BJ (cell line): ENCODE results near the gene B3GALT4. TPM values are rescaled to one million over a fixed set of nuclear protein-coding genes. Genes with fewer than 3 reads are reported as not detected.

ENCODE experiments used
- CTCF ChIA-PET: fragments of 350-600 bp; formaldehyde crosslinking; extraction: SDS; loops from one replicate; lab custom pipeline; 2021; ENCODE audit warnings: antibody characterized with exemption, inconsistent platforms; lab: Yijun Ruan, JAX
- POLR2A ChIA-PET: fragments of 300-600 bp; sonication (Branson Sonifier 250); formaldehyde crosslinking; extraction: SDS; loops from one replicate; lab custom pipeline; 2021; ENCODE audit warnings: antibody characterized with exemption; lab: Charles Lee
- DNase-seq: peaks from one replicate; pipeline ENCODE4 v3.0.0-alpha.2; 2011; ENCODE audit warnings: low read depth
- H3K27me3 ChIP-seq: 2 replicates; pipeline ENCODE4 v1.6.0; 2011; ENCODE audit warnings: low read length; ENCODE audit not compliant: control insufficient read depth, insufficient read depth
- H3K36me3 ChIP-seq: 2 replicates; pipeline ENCODE4 v1.5.1; 2011; ENCODE audit warnings: low read length; ENCODE audit not compliant: control insufficient read depth, insufficient read depth
- H3K4me3 ChIP-seq: 2 replicates; pipeline ENCODE4 v1.5.1; 2011; ENCODE audit warnings: low read depth, mild to moderate bottlenecking, control low read depth, low read length
- CTCF ChIP-seq: IDR thresholded peaks from 2 replicates; pipeline ENCODE4 v1.5.1; 2011; ENCODE audit warnings: low read depth, mild to moderate bottlenecking, control low read depth, inconsistent platforms, low read length, moderate library complexity; ENCODE audit not compliant: insufficient read depth
- polyA plus RNA-seq: library from polyadenylated mRNA; depleted of rRNA; stranded (reverse); fragments of >200 nt; gene quantifications from 2 replicates; pipeline ENCODE4 v1.2.3, GENCODE V29; 2011

B3GALT4 gene
- polyA plus RNA-seq, 1 experiment: 4.0 TPM

- no peak for TF ChIP-seq CTCF
- no peak for DNase-seq
- ChIA-PET POLR2A (no interaction called here), CTCF (no interaction called here)
- Histone ChIP-seq H3K27me3 (no peaks in the 10 kb centered on the region), H3K36me3 (peaks cover 21% of the 10 kb centered on the region), H3K4me3 (peak overlapping the region; percentile 18; the same call in 1 of the 2 replicates)
These were observed 43.0 kb downstream of the B3GALT4 start for GRCh38 chr6:33319939-33320314.

- no peak for TF ChIP-seq CTCF
- POLR2A ChIA-PET: interaction anchor here (0.6 kb wide), 1 partner anchor 450 kb away, joined by 3 read pairs; no protein-coding TSS in a partner anchor
- H3K27me3 ChIP-seq: no peaks in the 10 kb centered on the region
- H3K4me3 ChIP-seq: peak overlapping the region; percentile 22
- DNase-seq: peak; percentile 71
- peaks cover 21% of the 10 kb centered on the region for H3K36me3 ChIP-seq
- CTCF ChIA-PET: interaction anchor here (0.8 to 1.2 kb wide), 3 partner anchors 62 to 103 kb away, joined by 3 read pairs; no protein-coding TSS in a partner anchor
These were observed 43.6 kb downstream of the B3GALT4 start for GRCh38 chr6:33320315-33321181.

- POLR2A ChIA-PET: interaction anchor here (0.6 kb wide), 1 partner anchor 138 kb away, joined by 5 read pairs; no protein-coding TSS in a partner anchor
- TF ChIP-seq CTCF: no peak
These were observed 44.3 kb downstream of the B3GALT4 start for GRCh38 chr6:33321227-33321626.

GRCh38 chr6:33323623-33323948 lies 46.7 kb downstream of the B3GALT4 start:
- POLR2A ChIA-PET: no interaction called here
- CTCF ChIA-PET: no interaction called here

More at GRCh38 chr6:33321227-33321626, 44.3 kb downstream of the B3GALT4 start:
- DNase-seq: no peak
- CTCF ChIA-PET: interaction anchor here (0.8 to 1.2 kb wide), 3 partner anchors 63 to 103 kb away, joined by 3 read pairs; no protein-coding TSS in a partner anchor
- Histone ChIP-seq H3K36me3 (peaks cover 19% of the 10 kb centered on the region), H3K27me3 (no peaks in the 10 kb centered on the region), H3K4me3 (peak overlapping the region; percentile 62; the same call in 1 of the 2 replicates)

More at GRCh38 chr6:33323623-33323948, 46.7 kb downstream of the B3GALT4 start:
- no peak for TF ChIP-seq CTCF
- Histone ChIP-seq H3K4me3 (peak overlapping the region; percentile 62), H3K36me3 (peaks cover 18% of the 10 kb centered on the region), H3K27me3 (no peaks in the 10 kb centered on the region)
- DNase-seq: no peak
